NCI-H1436 (cell line): ENCODE results near the gene KIF5A.
"Not testable (repeated sequence)": the region's sequence is repeated elsewhere in the genome, so short reads cannot be mapped to it uniquely, and the experiment has no call there.

Experiments
- DNase-seq: peaks from one replicate; lab custom pipeline; 2025; lab: John Stamatoyannopoulos, UW

KIF5A gene

DNA sequence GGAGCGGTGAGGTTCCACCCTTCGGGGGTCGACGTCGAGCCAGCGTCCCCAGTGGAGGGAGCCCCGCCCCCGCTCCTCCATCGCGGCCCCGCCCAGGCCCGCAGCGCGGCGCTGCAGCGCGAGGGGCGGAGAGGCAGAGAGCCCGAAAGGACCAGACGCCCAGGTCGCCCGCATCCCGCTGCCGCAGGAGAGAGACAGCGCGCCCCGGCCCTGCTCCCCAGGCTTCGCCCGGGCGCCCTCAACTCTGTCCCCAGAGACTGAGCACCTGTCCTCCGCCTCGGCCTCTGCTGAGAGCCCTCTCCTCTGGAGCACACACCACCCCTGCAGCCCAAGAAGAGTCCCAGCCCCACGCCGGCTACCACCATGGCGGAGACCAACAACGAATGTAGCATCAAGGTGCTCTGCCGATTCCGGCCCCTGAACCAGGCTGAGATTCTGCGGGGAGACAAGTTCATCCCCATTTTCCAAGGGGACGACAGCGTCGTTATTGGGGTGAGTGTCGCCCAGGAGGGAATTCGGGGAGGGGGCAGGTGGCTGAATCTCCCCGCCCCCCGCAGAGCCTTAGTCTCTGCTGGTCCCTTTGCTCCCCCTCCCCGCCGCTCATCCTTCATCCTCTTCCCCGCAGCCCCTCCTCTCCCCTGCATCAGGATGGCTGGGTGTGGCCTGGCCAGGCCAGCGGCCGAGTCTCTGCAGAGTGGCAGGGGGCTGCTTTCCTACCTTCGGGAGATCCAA is at the start of gene KIF5A:
TSS of gene KIF5A (plus strand) at position 136 of the 732 bp plus-strand sequence. CDS start at position 364, 228 bp downstream.
- DNase-seq = peak; percentile 61

DNA sequence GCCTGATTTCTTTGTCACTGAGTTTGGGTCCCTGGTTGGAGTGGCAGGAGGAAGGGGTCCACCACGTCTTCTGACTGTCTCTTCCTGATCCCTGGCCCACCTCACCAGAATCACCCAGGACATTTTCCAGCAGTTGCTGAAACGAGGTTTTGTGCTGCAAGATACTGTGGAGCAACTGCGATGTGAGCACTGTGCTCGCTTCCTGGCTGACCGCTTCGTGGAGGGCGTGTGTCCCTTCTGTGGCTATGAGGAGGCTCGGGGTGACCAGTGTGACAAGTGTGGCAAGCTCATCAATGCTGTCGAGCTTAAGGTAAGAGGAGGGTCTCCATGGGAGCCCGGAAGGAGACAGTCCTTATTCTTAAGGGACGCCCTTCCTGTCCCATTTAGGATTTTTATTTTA is 49.6 kb upstream of the KIF5A start:
- no peak for DNase-seq

DNA sequence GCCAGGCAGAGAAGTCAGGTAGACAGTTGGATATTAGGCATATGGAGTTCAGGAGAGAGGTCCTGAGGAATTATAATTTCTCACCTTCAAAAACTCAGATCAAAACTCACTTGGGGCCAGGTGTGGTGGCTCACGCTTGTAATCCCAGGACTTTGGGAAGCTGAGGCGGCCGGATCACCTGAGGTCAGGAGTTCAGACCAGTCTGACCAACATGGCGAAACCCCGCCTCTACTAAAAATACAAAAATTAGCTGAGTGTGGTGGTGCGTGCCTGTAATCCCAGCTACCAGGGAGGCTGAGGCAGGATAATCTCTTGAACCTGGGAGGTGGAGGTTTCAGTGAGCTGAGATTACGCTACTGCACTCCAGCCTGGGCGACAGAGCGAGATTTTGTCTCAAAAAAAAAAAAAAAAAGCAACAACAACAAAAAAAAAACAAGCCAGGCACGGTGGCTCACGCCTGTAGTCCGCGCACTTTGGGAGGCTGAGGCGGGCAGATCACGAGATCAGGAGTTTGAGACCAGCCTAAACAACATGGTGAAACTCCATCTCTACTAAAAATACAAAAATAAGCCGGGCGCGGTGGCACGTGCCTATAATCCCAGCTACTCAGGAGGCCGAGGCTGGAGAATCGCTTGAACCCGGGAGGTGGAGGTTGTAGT is 47.4 kb upstream of the KIF5A start:
- DNase-seq = not testable (repeated sequence)

DNA sequence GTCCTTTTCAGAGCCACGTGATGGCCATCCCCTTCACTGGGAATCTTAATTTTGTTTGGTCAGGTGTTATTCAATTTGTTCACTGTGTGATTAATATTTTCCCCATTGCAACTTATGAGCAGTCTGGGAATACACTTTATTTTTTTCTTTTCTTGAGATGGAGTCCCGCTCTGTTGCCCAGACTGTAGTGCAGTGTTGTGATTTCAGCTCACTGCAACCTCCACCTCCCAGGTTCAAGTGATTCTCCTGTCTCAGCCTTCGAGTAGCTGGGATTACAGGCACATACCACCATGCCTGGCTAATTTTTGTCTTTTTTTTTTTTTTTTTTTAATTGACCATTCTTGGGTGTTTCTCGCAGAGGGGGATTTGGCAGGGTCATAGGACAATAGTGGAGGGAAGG is 43.3 kb upstream of the KIF5A start:
- not testable (repeated sequence) for DNase-seq

DNA sequence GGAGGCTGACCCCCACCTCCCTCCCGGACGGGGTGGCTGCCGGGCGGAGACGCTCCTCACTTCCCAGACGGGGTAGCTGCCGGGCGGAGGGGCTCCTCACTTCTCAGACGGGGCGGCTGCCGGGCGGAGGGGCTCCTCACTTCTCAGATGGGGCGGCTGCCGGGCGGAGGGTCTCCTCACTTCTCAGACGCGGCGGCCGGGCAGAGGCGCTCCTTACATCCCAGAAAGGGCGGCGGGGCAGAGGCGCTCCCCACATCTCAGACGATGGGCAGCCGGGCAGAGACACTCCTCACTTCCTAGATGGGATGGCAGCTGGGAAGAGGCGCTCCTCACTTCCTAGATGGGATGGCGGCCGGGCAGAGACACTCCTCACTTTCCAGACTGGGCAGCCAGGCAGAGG is 42.0 kb upstream of the KIF5A start:
- DNase-seq = not testable (repeated sequence)

DNA sequence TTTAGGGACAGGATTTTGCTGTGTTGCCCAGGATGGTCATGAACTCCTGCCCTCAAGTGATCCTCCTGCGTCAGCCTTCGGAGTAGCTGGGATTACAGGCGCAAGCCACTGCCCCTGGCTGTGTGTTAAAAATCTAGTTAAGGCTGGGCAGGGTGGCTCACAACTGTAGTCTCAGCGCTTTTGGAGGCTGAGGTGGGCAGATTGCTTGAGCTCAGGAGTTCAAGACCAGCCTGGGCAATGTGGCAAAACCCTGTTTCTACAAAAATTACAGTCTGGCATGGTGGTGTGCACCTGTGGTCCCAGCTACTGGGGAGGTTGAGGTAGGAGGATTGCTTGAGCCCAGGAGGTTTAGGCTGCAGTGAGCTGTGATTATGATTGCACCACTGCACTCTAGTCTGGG is 38.7 kb upstream of the KIF5A start:
- DNase-seq = no peak

DNA sequence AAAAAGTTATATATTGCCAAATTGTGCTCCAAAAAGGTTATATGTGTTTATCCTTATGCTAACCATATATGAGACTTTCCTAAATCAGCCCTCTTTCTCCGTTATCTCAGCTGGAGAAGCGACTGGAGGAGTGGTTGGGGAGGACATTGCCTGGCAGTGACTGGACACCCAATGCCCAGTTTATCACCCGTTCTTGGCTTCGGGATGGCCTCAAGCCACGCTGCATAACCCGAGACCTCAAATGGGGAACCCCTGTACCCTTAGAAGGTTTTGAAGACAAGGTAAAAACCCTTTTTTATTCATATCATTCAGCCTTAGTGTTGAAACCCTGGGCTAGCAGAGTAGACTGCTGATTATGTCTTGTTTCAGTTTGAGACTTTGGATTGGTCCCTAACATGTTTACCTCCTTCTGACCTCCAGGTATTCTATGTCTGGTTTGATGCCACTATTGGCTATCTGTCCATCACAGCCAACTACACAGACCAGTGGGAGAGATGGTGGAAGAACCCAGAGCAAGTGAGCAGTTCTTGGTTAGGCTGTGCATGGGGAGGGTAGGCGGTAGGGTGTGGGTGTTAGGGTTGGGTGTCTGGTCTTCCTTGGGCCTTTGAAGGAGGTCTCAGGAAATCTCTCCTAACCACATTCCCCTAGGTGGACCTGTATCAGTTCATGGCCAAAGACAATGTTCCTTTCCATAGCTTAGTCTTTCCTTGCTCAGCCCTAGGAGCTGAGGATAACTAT is 38.1 kb upstream of the KIF5A start:
- DNase-seq = no peak

DNA sequence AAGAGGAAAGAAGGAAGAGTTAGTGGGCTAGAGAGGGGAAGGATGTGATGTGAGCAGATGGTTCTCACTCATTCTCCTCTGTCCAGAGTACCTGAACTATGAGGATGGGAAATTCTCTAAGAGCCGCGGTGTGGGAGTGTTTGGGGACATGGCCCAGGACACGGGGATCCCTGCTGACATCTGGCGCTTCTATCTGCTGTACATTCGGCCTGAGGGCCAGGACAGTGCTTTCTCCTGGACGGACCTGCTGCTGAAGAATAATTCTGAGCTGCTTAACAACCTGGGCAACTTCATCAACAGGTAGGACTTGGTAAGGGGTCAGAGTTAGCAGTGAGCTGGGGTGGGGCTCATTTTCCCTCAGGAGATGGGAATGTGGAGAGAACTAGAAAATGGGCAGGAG is 37.2 kb upstream of the KIF5A start:
- no peak for DNase-seq

DNA sequence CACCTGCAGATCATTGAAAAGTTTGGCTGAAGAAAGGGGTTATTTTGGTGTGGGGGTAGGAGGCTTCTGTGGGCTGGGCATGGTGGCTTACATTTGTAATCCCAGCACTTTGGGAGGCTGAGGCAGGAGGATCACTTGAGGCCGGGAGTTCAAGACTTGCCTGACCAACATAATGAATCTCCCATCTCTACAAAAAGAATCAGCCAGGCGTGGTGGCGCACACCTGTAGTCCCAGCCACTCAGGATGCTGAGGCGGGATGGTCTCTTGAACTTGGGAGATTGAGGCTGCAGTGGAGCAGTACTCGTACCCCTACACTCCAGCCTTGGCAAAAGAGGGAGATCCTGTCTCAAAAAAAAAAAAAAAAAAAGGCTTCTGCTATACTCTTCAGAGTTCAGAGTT is 36.6 kb upstream of the KIF5A start:
- DNase-seq = no peak

DNA sequence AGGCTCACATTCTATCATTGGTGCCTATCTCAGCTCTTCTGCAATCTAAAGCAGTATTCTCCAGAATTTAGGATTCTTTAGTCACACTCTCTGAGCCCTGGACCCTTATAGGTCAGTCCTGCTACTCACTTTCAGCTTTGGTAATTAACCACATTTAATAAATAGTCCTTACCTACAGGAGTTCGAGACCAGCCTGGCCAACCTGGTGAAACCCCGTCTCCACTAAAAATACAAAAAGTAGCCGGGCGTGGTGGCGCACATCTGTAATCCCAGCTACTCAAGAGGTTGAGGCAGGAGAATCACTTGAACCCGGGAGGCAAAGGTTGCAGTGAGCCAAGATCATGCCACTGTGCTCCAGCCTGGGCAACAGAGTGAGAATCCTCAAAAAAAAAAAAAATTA is 36.2 kb upstream of the KIF5A start:
- not testable (repeated sequence) for DNase-seq

DNA sequence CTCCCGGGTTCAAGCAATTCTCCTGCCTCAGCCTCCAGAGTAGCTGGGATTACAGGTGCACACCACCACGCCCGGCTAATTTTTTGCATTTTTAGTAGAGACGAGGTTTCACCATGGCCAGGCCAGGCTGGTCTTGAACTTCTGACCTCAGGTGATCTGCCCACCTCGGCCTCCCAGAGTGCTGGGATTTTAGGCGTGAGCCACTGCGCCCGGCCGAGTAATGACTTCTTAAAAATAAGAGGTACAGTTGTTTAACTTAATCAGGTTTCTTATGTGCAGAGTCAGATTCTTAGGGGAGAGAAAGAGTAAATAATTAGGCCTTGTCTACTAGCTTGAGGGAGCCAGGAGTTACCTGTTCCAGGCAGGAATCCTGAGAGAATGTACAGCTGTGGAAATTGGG is 35.6 kb upstream of the KIF5A start:
- not testable (repeated sequence) for DNase-seq

DNA sequence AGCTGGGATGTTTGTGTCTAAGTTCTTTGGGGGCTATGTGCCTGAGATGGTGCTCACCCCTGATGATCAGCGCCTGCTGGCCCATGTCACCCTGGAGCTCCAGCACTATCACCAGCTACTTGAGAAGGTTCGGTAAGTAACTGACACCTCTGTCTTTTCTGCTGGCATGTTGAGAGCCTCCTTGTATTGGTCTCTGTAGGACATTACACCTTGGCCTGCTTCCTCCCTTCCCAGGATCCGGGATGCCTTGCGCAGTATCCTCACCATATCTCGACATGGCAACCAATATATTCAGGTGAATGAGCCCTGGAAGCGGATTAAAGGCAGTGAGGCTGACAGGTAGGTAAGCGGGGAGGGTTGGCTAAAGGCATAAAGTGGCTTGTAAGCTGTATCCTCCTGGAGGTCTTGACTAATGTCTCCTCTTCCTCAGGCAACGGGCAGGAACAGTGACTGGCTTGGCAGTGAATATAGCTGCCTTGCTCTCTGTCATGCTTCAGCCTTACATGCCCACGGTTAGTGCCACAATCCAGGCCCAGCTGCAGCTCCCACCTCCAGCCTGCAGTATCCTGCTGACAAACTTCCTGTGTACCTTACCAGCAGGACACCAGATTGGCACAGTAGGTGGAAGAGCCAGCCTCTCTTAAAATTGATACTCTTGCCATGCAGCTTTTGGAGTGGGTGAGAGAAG is 35.0 kb upstream of the KIF5A start:
- DNase-seq = no peak

DNA sequence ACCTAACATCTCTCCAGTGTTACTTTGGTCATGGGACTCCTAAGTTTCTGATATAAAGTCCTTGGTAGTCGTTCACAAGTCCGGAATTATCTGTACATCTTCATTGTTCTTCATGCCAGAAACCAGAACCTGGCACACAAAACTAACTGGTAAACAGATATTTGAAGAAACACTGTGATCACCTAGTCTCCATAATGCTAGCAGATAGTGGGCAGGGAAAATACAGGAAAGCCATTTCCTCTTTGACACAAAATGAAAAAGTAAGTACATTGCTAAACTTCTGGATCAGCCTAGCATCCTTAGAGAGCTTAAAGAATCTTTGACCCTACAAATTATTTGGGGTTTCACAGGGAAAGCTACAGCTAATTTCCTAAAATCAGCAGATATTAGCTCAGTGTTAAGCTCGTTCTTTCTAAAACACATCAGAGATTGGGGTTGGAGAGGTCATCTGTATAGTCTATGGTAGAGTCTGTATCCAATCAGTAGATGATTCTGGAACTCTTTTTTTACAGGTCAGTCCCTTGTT is 34.4 kb upstream of the KIF5A start:
- no peak for DNase-seq

DNA sequence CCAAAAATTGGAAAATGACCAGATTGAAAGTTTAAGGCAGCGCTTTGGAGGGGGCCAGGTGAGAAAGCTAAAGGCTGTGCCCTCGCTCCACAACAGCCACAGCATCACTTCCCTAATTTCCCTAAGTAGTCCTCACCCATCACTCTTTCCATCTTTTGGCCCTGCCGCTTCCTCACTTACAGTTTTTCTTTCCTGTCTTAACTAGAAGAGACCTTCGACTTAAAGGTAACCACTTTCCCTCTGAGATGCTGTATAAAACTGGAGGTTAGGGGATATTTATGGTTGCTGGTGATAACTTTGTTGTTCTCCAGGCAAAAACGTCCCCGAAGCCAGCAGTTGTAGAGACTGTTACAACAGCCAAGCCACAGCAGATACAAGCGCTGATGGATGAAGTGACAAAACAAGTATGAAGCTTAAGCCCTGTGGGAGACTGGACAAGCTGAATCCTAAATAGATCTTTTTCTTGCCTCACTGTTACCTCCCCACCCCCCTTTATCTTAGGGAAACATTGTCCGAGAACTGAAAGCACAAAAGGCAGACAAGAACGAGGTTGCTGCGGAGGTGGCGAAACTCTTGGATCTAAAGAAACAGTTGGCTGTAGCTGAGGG is 33.8 kb upstream of the KIF5A start:
- DNase-seq = no peak

DNA sequence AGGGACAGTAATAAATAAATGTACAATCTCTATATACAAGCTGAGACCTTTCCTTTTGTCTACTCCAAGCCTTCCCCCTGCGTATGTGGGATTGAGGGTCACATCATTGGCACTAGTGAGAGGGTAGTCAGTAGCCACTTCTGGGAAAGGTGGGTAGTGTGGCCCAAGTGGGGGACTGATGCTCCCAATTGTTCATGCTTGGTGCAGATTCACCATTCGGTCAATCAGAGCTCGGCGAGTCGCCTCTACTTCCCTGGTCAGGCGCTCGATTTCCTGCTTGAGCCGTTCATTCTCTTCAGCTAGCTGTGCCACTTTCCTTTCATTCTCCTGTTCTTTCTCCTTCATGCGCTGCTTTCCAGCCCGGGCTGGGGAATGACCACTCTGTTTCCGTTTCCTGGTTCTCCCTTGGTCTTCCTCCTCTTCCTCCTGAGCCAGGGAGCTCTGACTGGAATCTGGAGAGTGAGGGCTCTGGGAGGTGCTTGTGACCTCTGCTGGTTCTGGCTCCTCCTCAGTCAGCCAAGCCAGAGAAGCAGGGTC is 33.2 kb upstream of the KIF5A start:
- DNase-seq = no peak

DNA sequence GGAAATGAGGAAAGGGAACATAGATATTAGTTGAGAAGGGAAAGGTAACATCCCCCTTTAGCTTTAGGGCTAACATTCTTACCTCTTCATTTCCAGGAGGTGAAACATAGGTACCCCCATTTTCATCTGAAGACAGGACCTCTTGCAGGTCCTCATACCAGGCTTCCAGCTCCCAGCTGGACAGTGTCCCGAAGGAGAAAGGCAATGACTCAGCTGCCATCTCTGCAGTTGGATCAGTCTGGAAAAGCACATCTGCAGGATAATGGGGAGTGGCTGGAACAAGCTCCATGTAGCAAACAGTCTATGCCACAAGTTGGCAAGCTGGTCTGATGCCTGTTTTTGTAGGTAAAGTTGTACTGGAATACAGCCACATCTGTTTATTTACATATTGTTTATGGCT is 32.7 kb upstream of the KIF5A start:
- no peak for DNase-seq

DNA sequence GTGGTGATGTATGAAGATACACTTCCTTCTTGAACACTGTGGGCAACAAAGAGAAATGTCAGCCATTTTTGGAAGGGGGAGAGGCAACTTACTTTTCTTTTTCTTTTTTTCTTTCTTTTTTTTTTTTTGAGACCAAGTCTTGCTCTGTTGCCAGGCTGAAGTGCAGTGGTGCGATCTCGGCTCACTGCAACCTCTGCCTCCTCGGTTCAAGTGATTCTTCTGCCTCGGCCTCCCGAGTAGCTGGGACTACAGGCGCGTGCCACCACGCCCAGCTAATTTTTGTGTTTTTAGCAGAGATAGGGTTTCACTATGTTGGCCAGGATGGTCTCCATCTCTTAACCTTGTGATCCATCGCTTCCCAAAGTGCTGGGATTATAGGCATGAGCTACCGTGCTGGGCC is 32.1 kb upstream of the KIF5A start:
- not testable (repeated sequence) for DNase-seq

DNA sequence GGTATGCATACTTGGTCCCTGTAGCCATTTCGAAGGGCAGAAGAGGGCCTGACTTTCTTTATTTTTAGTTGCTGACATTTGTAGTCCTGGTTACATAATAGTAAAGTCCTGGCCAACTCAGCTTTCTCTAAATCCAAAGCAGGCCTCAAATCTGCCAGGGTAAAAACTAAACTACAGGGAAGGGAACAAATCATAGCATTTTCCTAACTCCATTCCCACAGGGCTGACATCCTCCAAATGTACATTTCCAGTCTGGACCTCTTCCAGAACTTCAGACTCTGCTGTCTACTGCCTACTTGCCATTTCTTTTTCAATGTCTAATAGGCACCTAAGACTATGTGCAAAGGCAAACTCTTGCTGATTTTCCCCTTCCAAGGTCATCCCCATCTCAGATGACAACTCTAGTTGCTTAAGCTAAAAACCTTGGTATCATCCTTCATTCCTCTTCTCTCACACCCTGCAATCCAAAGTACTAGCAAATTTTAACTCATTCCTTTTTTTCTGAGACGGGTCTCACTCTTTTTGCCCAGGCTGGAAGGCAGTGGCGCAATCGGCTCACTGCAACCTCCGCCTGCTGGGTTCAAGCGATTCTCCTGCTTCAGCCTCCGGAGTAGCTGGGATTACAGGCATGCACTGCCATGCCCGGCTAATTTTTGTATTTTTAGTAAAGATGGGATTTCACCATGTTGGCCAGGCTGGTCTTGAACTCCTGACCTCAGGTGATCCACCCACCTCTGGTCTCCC is 31.5 kb upstream of the KIF5A start:
- no peak for DNase-seq

DNA sequence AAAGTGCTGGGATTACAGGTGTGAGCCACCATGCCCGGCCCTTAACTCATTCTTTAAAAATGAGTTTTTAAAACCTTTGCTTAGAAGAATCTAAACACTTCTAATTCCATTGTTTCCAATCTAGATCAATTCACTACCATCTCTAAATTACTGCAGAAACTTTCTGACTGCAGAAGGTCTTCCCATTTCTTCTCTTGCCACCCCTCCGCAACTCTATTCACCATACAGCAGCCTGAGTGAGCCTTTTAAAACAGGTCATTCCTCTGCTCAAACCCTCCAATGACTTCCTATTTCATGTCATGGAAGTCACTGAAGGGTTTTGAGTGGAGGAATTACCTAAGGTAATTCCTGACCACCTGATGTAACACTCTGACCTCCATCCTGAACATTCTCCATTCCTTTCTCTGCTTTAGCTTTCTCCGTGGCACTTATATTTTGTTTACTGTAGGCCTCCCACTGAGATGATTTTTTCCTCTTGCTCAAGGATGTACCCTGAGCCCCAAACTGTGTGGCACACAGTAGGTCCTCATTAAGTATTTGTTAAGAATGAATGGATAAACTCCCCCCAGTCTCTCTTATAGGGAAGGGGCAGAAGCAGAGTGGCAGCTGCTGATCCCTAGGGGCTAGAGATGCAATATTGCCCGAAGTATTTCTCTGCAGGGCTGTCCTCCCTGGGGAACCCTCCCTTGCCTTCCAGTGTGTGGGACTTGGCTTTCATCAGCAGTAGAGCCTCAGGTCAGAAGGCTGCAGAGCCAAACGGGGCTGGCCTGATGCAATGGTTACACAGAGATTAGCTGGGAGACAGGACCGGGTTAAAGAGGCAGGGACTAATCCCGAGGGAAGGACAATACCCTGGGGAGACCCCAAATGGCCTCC is 30.7 kb upstream of the KIF5A start:
- DNase-seq = peak; percentile 54

DNA sequence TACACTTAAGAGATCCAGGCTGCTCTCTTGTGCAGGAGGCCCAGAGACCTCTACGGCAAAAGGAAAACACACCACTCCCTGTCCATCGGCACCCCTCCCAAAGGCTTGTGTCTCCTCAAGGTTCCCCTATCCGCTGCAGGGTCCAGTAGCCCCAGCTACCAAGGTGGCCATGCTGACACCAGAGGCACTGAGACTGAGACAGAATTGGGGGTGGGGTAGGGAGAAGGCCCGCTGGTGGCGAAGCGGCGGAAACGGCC is 30.1 kb upstream of the KIF5A start:
- no peak for DNase-seq
